CD8-positive, alpha-beta memory T cell (primary cell): ENCODE results near the gene FADS2. TPM values are rescaled to one million over a fixed set of nuclear protein-coding genes. Genes with fewer than 3 reads are reported as not detected.
A peak's percentile ranks its signal among the peaks of the same experiment; 100 is the strongest.

ENCODE experiments used
- CTCF ChIA-PET: fragments of 350-600 bp; sonication (Branson Sonifier 250); formaldehyde crosslinking; loops from one replicate; lab custom pipeline; 2021; ENCODE audit warnings: antibody characterized with exemption; lab: Charles Lee
- POLR2A ChIA-PET: fragments of 350-600 bp; sonication (Branson Sonifier 250); formaldehyde crosslinking; loops from one replicate; lab custom pipeline; 2021; ENCODE audit warnings: antibody characterized with exemption; lab: Charles Lee
- DNase-seq, 5 donors: peaks; one replicate each; pipeline versions ENCODE4 v3.0.0 to v3.0.0-alpha.2; 2020 to 2022; ENCODE audit warnings: mixed read lengths in 1 of 5
- H3K27ac ChIP-seq: one replicate; pipeline ENCODE4 v1.7.0; 2013; ENCODE audit warnings: low read depth, mild to moderate bottlenecking, low read length, moderate library complexity
- H3K27me3 ChIP-seq: 2 replicates; pipeline ENCODE4 v1.7.0; 2013; ENCODE audit warnings: low read length, mild to moderate bottlenecking; ENCODE audit not compliant: insufficient read depth, poor library complexity, severe bottlenecking
- H3K36me3 ChIP-seq: 2 replicates; pipeline ENCODE4 v1.7.0; 2013; ENCODE audit warnings: mild to moderate bottlenecking, low read length, moderate library complexity; ENCODE audit not compliant: insufficient read depth
- H3K4me1 ChIP-seq: 2 replicates; pipeline ENCODE4 v1.7.0; 2013; ENCODE audit warnings: mild to moderate bottlenecking, low read length, moderate library complexity; ENCODE audit not compliant: insufficient read depth
- H3K4me3 ChIP-seq: 2 replicates; pipeline ENCODE4 v1.7.0; 2013; ENCODE audit warnings: mild to moderate bottlenecking, low read length
- H3K9me3 ChIP-seq: 2 replicates; pipeline ENCODE4 v1.7.0; 2013; ENCODE audit warnings: mild to moderate bottlenecking, low read length
- H3K27ac Mint-ChIP-seq, 8 donors: one replicate each; pipeline ENCODE4 v1.8.0; 2020 to 2021; ENCODE audit warnings: mixed read lengths in 8 of 8, mild to moderate bottlenecking in 6 of 8, inconsistent platforms in 3 of 8, moderate library complexity in 3 of 8
- H3K27me3 Mint-ChIP-seq, 2 donors: one replicate each; pipeline ENCODE4 v1.8.0; 2020 to 2021; ENCODE audit warnings: mixed read lengths in 2 of 2, mild to moderate bottlenecking in 1 of 2, moderate library complexity in 1 of 2
- H3K36me3 Mint-ChIP-seq, 3 donors: one replicate each; pipeline ENCODE4 v1.8.0; 2020 to 2021; ENCODE audit warnings: mixed read lengths in 3 of 3, inconsistent platforms in 1 of 3, mild to moderate bottlenecking in 1 of 3
- H3K4me1 Mint-ChIP-seq, 3 donors: one replicate each; pipeline ENCODE4 v1.8.0; 2020 to 2021; ENCODE audit warnings: mixed read lengths in 3 of 3, inconsistent platforms in 1 of 3, mild to moderate bottlenecking in 1 of 3
- H3K4me3 Mint-ChIP-seq, 7 donors: one replicate each; pipeline ENCODE4 v1.8.0; 2020 to 2021; ENCODE audit warnings: mixed read lengths in 7 of 7, mild to moderate bottlenecking in 6 of 7, moderate library complexity in 4 of 7, inconsistent platforms in 2 of 7
- H3K9me3 Mint-ChIP-seq, 5 donors: one replicate each; pipeline ENCODE4 v1.8.0; 2020 to 2022; ENCODE audit warnings: mixed read lengths in 5 of 5, mild to moderate bottlenecking in 3 of 5, moderate library complexity in 2 of 5, inconsistent platforms in 1 of 5
- polyA plus RNA-seq: library from polyadenylated mRNA; unstranded; fragments of 300-500 nt; fragmentation: Illumina TruSeq; gene quantifications from one replicate; pipeline ENCODE4 v1.2.3, GENCODE V29; 2021
- total RNA-seq, 2 experiments: library from RNA; stranded (reverse); gene quantifications; one replicate each; pipeline ENCODE4 v1.2.3, GENCODE V29; 2021

FADS2 gene
- total and polyA plus RNA-seq, 3 experiments from 2014 or later = 0.98 to 10.0 (median 7.2) TPM

- H3K27ac Mint-ChIP-seq = peak overlapping the region in 6 of 8 donors; percentile 1 to 75 (median 14)
- ChIA-PET CTCF (interaction anchor here (0.7 to 5.2 kb wide), 25 partner anchors 9 to 311 kb away, joined by 3 to 68 read pairs (median 5); partner anchors contain the start of genes BEST1 and FADS1), POLR2A (interaction anchor here (0.6 to 1.8 kb wide), 4 partner anchors 17 to 150 kb away, joined by 3 to 12 read pairs (median 4); partner anchors contain the start of gene FADS1)
- peak overlapping the region in 1 of 7 donors; percentile 55 for H3K4me3 Mint-ChIP-seq
- H3K36me3 Mint-ChIP-seq = peaks cover 0 to 21% (median 4%) of the 10 kb centered on the region in 3 donors
- H3K9me3 Mint-ChIP-seq = no peaks in the 10 kb centered on the region
- Histone ChIP-seq H3K9me3 (no peaks in the 10 kb centered on the region), H3K4me1 (peaks cover 7% of the 10 kb centered on the region), H3K27me3 (no peaks in the 10 kb centered on the region), H3K27ac (no peak overlapping the region), H3K4me3 (no peak overlapping the region), H3K36me3 (peaks cover 6% of the 10 kb centered on the region)
- no peaks in the 10 kb centered on the region for H3K27me3 Mint-ChIP-seq
- DNase-seq = peak; percentile 53 to 74 (median 59)
- H3K4me1 Mint-ChIP-seq = peaks cover 13 to 20% (median 19%) of the 10 kb centered on the region in 3 donors
Observed at GRCh38 chr11:61797263-61797944, 30.7 kb upstream of the FADS2 start.

- Histone ChIP-seq H3K27me3 (no peaks in the 10 kb centered on the region), H3K27ac (no peak overlapping the region), H3K4me3 (no peak overlapping the region), H3K36me3 (peaks cover 6% of the 10 kb centered on the region), H3K9me3 (no peaks in the 10 kb centered on the region), H3K4me1 (no peaks in the 10 kb centered on the region)
- DNase-seq = no peak
- Mint-ChIP-seq H3K4me3 (no peak overlapping the region), H3K27ac (peak overlapping the region in 3 of 8 donors; percentile 17 to 73 (median 66)), H3K4me1 (peaks cover 5 to 10% (median 5%) of the 10 kb centered on the region in 3 donors), H3K9me3 (no peaks in the 10 kb centered on the region), H3K36me3 (peaks cover 0 to 15% (median 4%) of the 10 kb centered on the region in 3 donors), H3K27me3 (no peaks in the 10 kb centered on the region)
- CTCF ChIA-PET = interaction anchor here (4.5 to 5.2 kb wide), 3 partner anchors 16 to 308 kb away, joined by 31 to 68 read pairs (median 62); partner anchors contain the start of gene FADS1
- POLR2A ChIA-PET = no interaction called here
Observed at GRCh38 chr11:61799665-61800284, 28.3 kb upstream of the FADS2 start.

- H3K4me3 Mint-ChIP-seq = no peak overlapping the region
- Histone ChIP-seq H3K27me3 (no peaks in the 10 kb centered on the region), H3K4me3 (no peak overlapping the region), H3K27ac (no peak overlapping the region), H3K36me3 (peaks cover under 1% of the 10 kb centered on the region), H3K9me3 (no peaks in the 10 kb centered on the region), H3K4me1 (no peaks in the 10 kb centered on the region)
- H3K36me3 Mint-ChIP-seq = peaks cover 0 to 13% (median 4%) of the 10 kb centered on the region in 3 donors
- no peaks in the 10 kb centered on the region for H3K9me3 Mint-ChIP-seq
- CTCF ChIA-PET = interaction anchor here (3.0 to 5.2 kb wide), 3 partner anchors 15 to 308 kb away, joined by 11 to 68 read pairs (median 31); partner anchors contain the start of gene FADS1
- POLR2A ChIA-PET = no interaction called here
- no peak for DNase-seq
- H3K4me1 Mint-ChIP-seq = peaks cover 5 to 10% (median 5%) of the 10 kb centered on the region in 3 donors
- H3K27me3 Mint-ChIP-seq = no peaks in the 10 kb centered on the region
- H3K27ac Mint-ChIP-seq = peak overlapping the region in 2 of 8 donors; percentile 11 to 75
Observed at GRCh38 chr11:61800331-61801281, 27.5 kb upstream of the FADS2 start.

- no peaks in the 10 kb centered on the region for H3K9me3 ChIP-seq
- Mint-ChIP-seq H3K36me3 (peaks cover 0 to 4% (median 0%) of the 10 kb centered on the region in 3 donors), H3K4me3 (no peak overlapping the region), H3K27ac (peak overlapping the region in 1 of 8 donors; percentile 54), H3K4me1 (peaks cover 0 to 3% (median 0%) of the 10 kb centered on the region in 3 donors), H3K27me3 (no peaks in the 10 kb centered on the region), H3K9me3 (no peaks in the 10 kb centered on the region)
- no peak overlapping the region for H3K27ac ChIP-seq
- H3K27me3 ChIP-seq = no peaks in the 10 kb centered on the region
- DNase-seq = no peak
- H3K4me1 ChIP-seq = no peaks in the 10 kb centered on the region
- ChIA-PET POLR2A (no interaction called here), CTCF (interaction anchor here (1.9 to 3.0 kb wide), 2 partner anchors 13 to 279 kb away, joined by 6 to 11 read pairs; partner anchors contain the start of gene FADS1)
- no peaks in the 10 kb centered on the region for H3K36me3 ChIP-seq
- H3K4me3 ChIP-seq = no peak overlapping the region
Observed at GRCh38 chr11:61802605-61803004, 25.5 kb upstream of the FADS2 start.

GRCh38 chr11:61803889-61804647, 24.0 kb upstream of the FADS2 start:
- no peaks in the 10 kb centered on the region for H3K36me3 ChIP-seq
- DNase-seq = no peak
- Mint-ChIP-seq H3K4me3 (no peak overlapping the region), H3K9me3 (no peaks in the 10 kb centered on the region), H3K36me3 (peaks cover 0 to 4% (median 0%) of the 10 kb centered on the region in 3 donors), H3K4me1 (no peaks in the 10 kb centered on the region), H3K27me3 (no peaks in the 10 kb centered on the region), H3K27ac (peak overlapping the region in 2 of 8 donors; percentile 21 to 55)
- POLR2A ChIA-PET = no interaction called here
- no peaks in the 10 kb centered on the region for H3K9me3 ChIP-seq
- H3K27ac ChIP-seq = no peak overlapping the region
- CTCF ChIA-PET = interaction anchor here (1.5 kb wide), 1 partner anchor 144 kb away, joined by 3 read pairs; no protein-coding TSS in a partner anchor
- H3K27me3 ChIP-seq = no peaks in the 10 kb centered on the region
- no peaks in the 10 kb centered on the region for H3K4me1 ChIP-seq
- H3K4me3 ChIP-seq = no peak overlapping the region

GRCh38 chr11:61805146-61805545, 23.0 kb upstream of the FADS2 start:
- no peak overlapping the region for H3K4me3 Mint-ChIP-seq
- Histone ChIP-seq H3K27me3 (no peaks in the 10 kb centered on the region), H3K9me3 (no peaks in the 10 kb centered on the region), H3K4me1 (no peaks in the 10 kb centered on the region), H3K27ac (no peak overlapping the region), H3K4me3 (no peak overlapping the region), H3K36me3 (no peaks in the 10 kb centered on the region)
- no peak overlapping the region for H3K27ac Mint-ChIP-seq
- H3K36me3 Mint-ChIP-seq = peaks cover 0 to 4% (median 0%) of the 10 kb centered on the region in 3 donors
- H3K4me1 Mint-ChIP-seq = no peaks in the 10 kb centered on the region
- no peaks in the 10 kb centered on the region for H3K9me3 Mint-ChIP-seq
- ChIA-PET CTCF (interaction anchor here (1.1 to 3.7 kb wide), 3 partner anchors 7 to 303 kb away, joined by 3 to 14 read pairs (median 4); no protein-coding TSS in a partner anchor), POLR2A (no interaction called here)
- no peaks in the 10 kb centered on the region for H3K27me3 Mint-ChIP-seq
- no peak for DNase-seq

- H3K36me3 ChIP-seq = no peaks in the 10 kb centered on the region
- Mint-ChIP-seq H3K4me1 (no peaks in the 10 kb centered on the region), H3K9me3 (no peaks in the 10 kb centered on the region), H3K36me3 (no peaks in the 10 kb centered on the region), H3K4me3 (no peak overlapping the region), H3K27me3 (peaks cover 0 to 2% of the 10 kb centered on the region in 2 donors), H3K27ac (no peak overlapping the region)
- POLR2A ChIA-PET = no interaction called here
- CTCF ChIA-PET = interaction anchor here (1.4 to 3.7 kb wide), 2 partner anchors 9 to 275 kb away, joined by 5 to 14 read pairs; no protein-coding TSS in a partner anchor
- no peak overlapping the region for H3K27ac ChIP-seq
- no peak for DNase-seq
- H3K4me1 ChIP-seq = no peaks in the 10 kb centered on the region
- H3K9me3 ChIP-seq = no peaks in the 10 kb centered on the region
- no peaks in the 10 kb centered on the region for H3K27me3 ChIP-seq
- H3K4me3 ChIP-seq = no peak overlapping the region
Observed at GRCh38 chr11:61806785-61807184, 21.3 kb upstream of the FADS2 start.
